Vagina (tissue), 2 donors: ENCODE measurements around the gene AP4S1. TPM values are rescaled to one million over a fixed set of nuclear protein-coding genes. Genes with fewer than 3 reads are reported as not detected.
"Not testable (repeated sequence)": the region's sequence is repeated elsewhere in the genome, so short reads cannot be mapped to it uniquely, and the experiment has no call there.

Experiments
- DNase-seq, 2 donors: peaks; one replicate each; pipeline ENCODE4 v3.0.0-alpha.2; 2017; ENCODE audit errors: extremely low spot score in 2 of 2
- H3K27ac ChIP-seq: fragments of 200-600 bp; sonication (generic); one replicate; pipeline ENCODE4 v1.5.1; 2019
- H3K27me3 ChIP-seq: fragments of 200-600 bp; sonication (generic); one replicate; pipeline ENCODE4 v1.5.1; 2019
- H3K36me3 ChIP-seq, 2 donors: fragments of 200-600 bp; sonication (generic); one replicate each; pipeline ENCODE4 v1.5.1; 2017 to 2019
- H3K4me1 ChIP-seq: fragments of 200-600 bp; sonication (generic); one replicate; pipeline ENCODE4 v1.5.1; 2019
- H3K4me3 ChIP-seq, 2 donors: fragments of 200-600 bp; sonication (generic); 1 replicate in 1 of 2; 2 replicates in 1 of 2; pipeline ENCODE4 v1.5.1; 2016 to 2019
- H3K9me3 ChIP-seq: fragments of 200-600 bp; sonication (generic); one replicate; pipeline ENCODE4 v1.5.1; 2019
- POLR2A ChIP-seq, 2 donors: fragments of 450-650 bp; IDR thresholded peaks; one replicate each; pipeline ENCODE4 v1.6.1; 2017; ENCODE audit warnings: antibody characterized with exemption in 2 of 2, mild to moderate bottlenecking in 2 of 2, moderate library complexity in 2 of 2
- POLR2AphosphoS5 ChIP-seq, 2 donors: sonication (generic); formaldehyde crosslinking; IDR thresholded peaks; one replicate each; pipeline ENCODE4 v1.9.0; 2017; ENCODE audit warnings: antibody characterized with exemption in 2 of 2, mild to moderate bottlenecking in 2 of 2, low read depth in 1 of 2; ENCODE audit not compliant: insufficient read depth in 1 of 2
- intact Hi-C: fragments of 100-400 bp; cut with DNase I; formaldehyde crosslinking; loops from one replicate; pipeline ENCODE4 v1.15.1; 2023
- total RNA-seq: library from RNA; depleted of rRNA; stranded (reverse); fragments of >200 nt; gene quantifications from one replicate; pipeline ENCODE4 v1.2.3, GENCODE V29; 2016
- TF ChIP-seq, protein P1 (sequence below), 3 experiments: fragments of 450-650 bp in 2 of 3; fragments of 200-600 bp in 1 of 3; sonication (generic) in 1 of 3; IDR thresholded peaks; one replicate each; pipeline ENCODE4 v1.5.1; 2017 to 2019; ENCODE audit warnings: antibody characterized with exemption in 3 of 3, mild to moderate bottlenecking in 2 of 3, moderate library complexity in 2 of 3

The AP4S1 gene
- total RNA-seq, 1 donor from 2014 or later = 3.4 TPM

DNA sequence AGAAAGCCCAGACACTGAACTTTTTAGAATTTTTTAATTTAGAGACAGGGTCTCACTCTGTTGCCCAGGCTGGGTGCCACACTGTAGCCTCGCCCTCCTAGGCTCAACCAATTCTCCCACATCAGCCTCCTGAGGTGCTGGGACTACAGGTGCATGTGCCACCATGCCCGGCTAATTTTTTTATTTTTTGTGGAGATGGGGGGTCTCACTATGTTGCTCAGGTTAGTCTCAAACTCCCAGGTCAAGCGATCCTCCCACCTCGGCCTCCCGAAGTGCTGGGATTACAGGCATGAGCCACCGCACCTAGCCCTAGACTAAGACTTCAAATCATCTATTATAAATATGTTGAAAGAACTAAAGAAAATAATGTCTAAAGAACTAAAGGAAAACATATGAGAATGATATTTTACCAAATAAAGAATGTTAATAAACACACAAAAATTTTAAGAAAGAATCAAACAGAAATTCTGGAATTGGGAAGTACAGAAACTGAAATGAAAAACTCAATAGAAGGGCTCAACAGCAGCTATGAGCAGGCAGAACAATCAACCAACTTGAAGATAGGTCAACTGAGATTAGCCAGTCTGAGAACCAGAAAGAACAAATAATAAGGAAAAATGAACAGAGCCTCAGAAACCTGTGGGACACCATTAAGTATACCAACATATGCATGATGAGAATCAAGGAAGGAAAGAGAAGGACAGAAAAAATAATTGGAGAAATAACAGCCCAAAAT lies 26.2 kb upstream of the AP4S1 start:
- H3K4me1 ChIP-seq = peaks cover 22% of the 10 kb centered on the region
- H3K36me3 ChIP-seq = no peaks in the 10 kb centered on the region
- intact Hi-C loops = no loop called here
- no peak overlapping the region for H3K4me3 ChIP-seq
- TF ChIP-seq POLR2AphosphoS5 (IDR thresholded peaks at IDR 0.05; ENCODE audit: insufficient read depth in 1 of 2, low read depth in 1 of 2) = no peak
- TF ChIP-seq POLR2A (IDR thresholded peaks at IDR 0.05) = no peak
- TF ChIP-seq, protein P1, sequence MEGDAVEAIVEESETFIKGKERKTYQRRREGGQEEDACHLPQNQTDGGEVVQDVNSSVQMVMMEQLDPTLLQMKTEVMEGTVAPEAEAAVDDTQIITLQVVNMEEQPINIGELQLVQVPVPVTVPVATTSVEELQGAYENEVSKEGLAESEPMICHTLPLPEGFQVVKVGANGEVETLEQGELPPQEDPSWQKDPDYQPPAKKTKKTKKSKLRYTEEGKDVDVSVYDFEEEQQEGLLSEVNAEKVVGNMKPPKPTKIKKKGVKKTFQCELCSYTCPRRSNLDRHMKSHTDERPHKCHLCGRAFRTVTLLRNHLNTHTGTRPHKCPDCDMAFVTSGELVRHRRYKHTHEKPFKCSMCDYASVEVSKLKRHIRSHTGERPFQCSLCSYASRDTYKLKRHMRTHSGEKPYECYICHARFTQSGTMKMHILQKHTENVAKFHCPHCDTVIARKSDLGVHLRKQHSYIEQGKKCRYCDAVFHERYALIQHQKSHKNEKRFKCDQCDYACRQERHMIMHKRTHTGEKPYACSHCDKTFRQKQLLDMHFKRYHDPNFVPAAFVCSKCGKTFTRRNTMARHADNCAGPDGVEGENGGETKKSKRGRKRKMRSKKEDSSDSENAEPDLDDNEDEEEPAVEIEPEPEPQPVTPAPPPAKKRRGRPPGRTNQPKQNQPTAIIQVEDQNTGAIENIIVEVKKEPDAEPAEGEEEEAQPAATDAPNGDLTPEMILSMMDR (IDR thresholded peaks at IDR 0.05) = no peak
- H3K9me3 ChIP-seq = peaks cover 7% of the 10 kb centered on the region
- DNase-seq = no peak
- no peaks in the 10 kb centered on the region for H3K27me3 ChIP-seq
- no peak overlapping the region for H3K27ac ChIP-seq

- no peak for TF ChIP-seq POLR2A (IDR thresholded peaks at IDR 0.05)
- TF ChIP-seq, protein P1 (IDR thresholded peaks at IDR 0.05) = no peak
- no peak for TF ChIP-seq POLR2AphosphoS5 (IDR thresholded peaks at IDR 0.05; ENCODE audit: insufficient read depth in 1 of 2, low read depth in 1 of 2)
- intact Hi-C loops = no loop called here
- no peaks in the 10 kb centered on the region for H3K27me3 ChIP-seq
- peaks cover 7% of the 10 kb centered on the region for H3K9me3 ChIP-seq
- no peak overlapping the region for H3K27ac ChIP-seq
- H3K36me3 ChIP-seq = no peaks in the 10 kb centered on the region
- H3K4me1 ChIP-seq = peaks cover 8% of the 10 kb centered on the region
- no peak for DNase-seq
- H3K4me3 ChIP-seq = no peak overlapping the region
Observed at GRCh38 chr14:31000629-31001338, 24.7 kb upstream of the AP4S1 start.

DNA sequence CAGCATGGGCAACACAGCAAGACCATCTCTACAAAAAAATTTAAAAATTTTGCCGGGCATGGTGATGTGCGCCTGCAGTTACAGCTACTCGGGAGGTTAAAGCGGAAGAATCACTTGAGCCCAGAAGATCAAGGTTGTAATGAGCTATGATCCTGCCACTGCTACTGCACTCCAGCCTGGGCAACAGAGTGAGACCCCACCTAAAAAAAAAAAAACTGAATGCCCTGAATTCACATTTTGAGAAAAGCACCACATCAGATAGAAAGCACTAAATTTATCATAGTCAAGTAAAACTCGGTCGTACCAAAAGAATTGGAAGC lies 24.1 kb upstream of the AP4S1 start:
- Histone ChIP-seq H3K4me3 (no peak overlapping the region), H3K36me3 (no peaks in the 10 kb centered on the region), H3K27ac (no peak overlapping the region), H3K9me3 (peaks cover 7% of the 10 kb centered on the region), H3K27me3 (no peaks in the 10 kb centered on the region), H3K4me1 (peaks cover 4% of the 10 kb centered on the region)
- intact Hi-C loops = no loop called here
- TF ChIP-seq, protein P1 (IDR thresholded peaks at IDR 0.05) = no peak
- TF ChIP-seq POLR2AphosphoS5 (IDR thresholded peaks at IDR 0.05; ENCODE audit: insufficient read depth in 1 of 2, low read depth in 1 of 2) (no peak), POLR2A (IDR thresholded peaks at IDR 0.05) (no peak)
- DNase-seq = no peak

GRCh38 chr14:31003284-31003683 lies 22.2 kb upstream of the AP4S1 start:
- intact Hi-C loops = no loop called here
- peaks cover 3% of the 10 kb centered on the region for H3K9me3 ChIP-seq
- H3K4me3 ChIP-seq = no peak overlapping the region
- no peak for DNase-seq
- no peaks in the 10 kb centered on the region for H3K27me3 ChIP-seq
- H3K27ac ChIP-seq = no peak overlapping the region
- H3K4me1 ChIP-seq = peaks cover 6% of the 10 kb centered on the region
- TF ChIP-seq POLR2AphosphoS5 (IDR thresholded peaks at IDR 0.05; ENCODE audit: insufficient read depth in 1 of 2, low read depth in 1 of 2) (no peak), POLR2A (IDR thresholded peaks at IDR 0.05) (no peak)
- TF ChIP-seq, protein P1 (IDR thresholded peaks at IDR 0.05) = no peak
- H3K36me3 ChIP-seq = no peaks in the 10 kb centered on the region

DNA sequence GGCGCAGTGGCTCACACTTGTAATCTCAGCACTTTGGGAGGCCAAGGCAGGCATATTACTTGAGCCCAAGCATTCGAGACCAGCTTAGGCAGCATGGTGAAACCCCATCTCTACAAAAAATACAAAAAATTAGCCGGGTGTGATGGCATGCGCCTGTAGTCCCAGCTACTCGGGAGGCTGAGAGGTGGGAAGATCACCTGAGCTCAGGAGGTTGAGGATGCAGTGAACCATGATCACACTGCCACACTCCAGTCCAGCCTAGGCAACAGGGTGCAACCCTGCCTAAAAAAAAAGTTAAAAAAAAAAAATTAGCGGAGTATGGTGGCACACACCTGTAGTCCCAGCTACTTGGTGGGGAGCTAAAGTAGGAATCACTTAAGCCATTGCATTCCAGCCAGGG lies 21.4 kb upstream of the AP4S1 start:
- H3K36me3 ChIP-seq, H3K4me1 ChIP-seq, H3K27me3 ChIP-seq, H3K27ac ChIP-seq, H3K4me3 ChIP-seq, H3K9me3 ChIP-seq, DNase-seq, intact Hi-C loops: not testable (repeated sequence)
